NCI-H1092 (cell line): ENCODE results near the gene C7orf57.

Experiments used
- DNase-seq: peaks from one replicate; lab custom pipeline; 2025; lab: John Stamatoyannopoulos, UW

C7orf57 gene

GRCh38 chr7:48109848-48110663 is 74.7 kb downstream of the C7orf57 start:
- peak; percentile 49 for DNase-seq

GRCh38 chr7:48110868-48111267 is 75.5 kb downstream of the C7orf57 start:
- DNase-seq = no peak
